Mesodermal cell (in vitro differentiated cells): ENCODE measurements around the gene SSMEM1.
"Not testable (repeated sequence)": the region's sequence is repeated elsewhere in the genome, so short reads cannot be mapped to it uniquely, and the experiment has no call there.

ENCODE experiments used
- H3K27ac ChIP-seq: 2 replicates; pipeline ENCODE4 v1.7.0; 2013; ENCODE audit warnings: mild to moderate bottlenecking, low read depth, low read length, moderate library complexity; ENCODE audit not compliant: severe bottlenecking
- H3K36me3 ChIP-seq: 2 replicates; pipeline ENCODE4 v1.7.1; 2013; ENCODE audit warnings: mild to moderate bottlenecking, low read length, moderate library complexity; ENCODE audit not compliant: control insufficient read depth, insufficient read depth
- H3K4me1 ChIP-seq: one replicate; pipeline ENCODE4 v1.7.1; 2013; ENCODE audit warnings: mild to moderate bottlenecking, low read length; ENCODE audit not compliant: insufficient read depth, control insufficient read depth, poor library complexity, severe bottlenecking
- H3K4me3 ChIP-seq: 2 replicates; pipeline ENCODE4 v1.7.0; 2013; ENCODE audit warnings: low read length, control low read depth, mild to moderate bottlenecking; ENCODE audit not compliant: insufficient read depth, poor library complexity, severe bottlenecking; ENCODE audit errors: extremely low read depth
- H3K9me3 ChIP-seq: 2 replicates; pipeline ENCODE4 v1.7.1; 2013; ENCODE audit warnings: mild to moderate bottlenecking, low read length, moderate library complexity; ENCODE audit not compliant: control insufficient read depth
- WGBS, 2 experiments: methylation state at CpG; one replicate each; pipeline ENCODE4 v1.1.5; 2013; ENCODE audit warnings: missing lambda C conversion rate in 2 of 2; ENCODE audit not compliant: insufficient coverage in 2 of 2; 5-methylcytosine and 5-hydroxymethylcytosine counted together

SSMEM1 gene

GRCh38 chr7:130228840-130229502 lies 21.3 kb downstream of the SSMEM1 start:
- Histone ChIP-seq H3K4me3 (no peak overlapping the region), H3K4me1 (no peaks in the 10 kb centered on the region), H3K27ac (peak overlapping the region; percentile 26), H3K36me3 (no peaks in the 10 kb centered on the region), H3K9me3 (peaks cover 7% of the 10 kb centered on the region)
- WGBS, 2 experiments: 83 to 94% methylated on average over 4 to 5 of the region's 7 CpGs

- H3K9me3 ChIP-seq, H3K27ac ChIP-seq, H3K36me3 ChIP-seq, H3K4me3 ChIP-seq, H3K4me1 ChIP-seq: not testable (repeated sequence)
- 93 to 96% methylated on average over 23 of the region's 28 CpGs for WGBS, 2 experiments
Measured at GRCh38 chr7:130229981-130230380, 22.3 kb downstream of the SSMEM1 start.

- Histone ChIP-seq H3K4me1 (no peaks in the 10 kb centered on the region), H3K36me3 (no peaks in the 10 kb centered on the region), H3K9me3 (no peaks in the 10 kb centered on the region), H3K27ac (no peak overlapping the region), H3K4me3 (no peak overlapping the region)
- WGBS, 2 experiments: 94 to 95% methylated on average over 3 to 6 of the region's 6 CpGs
Measured at GRCh38 chr7:130231792-130232191, 24.1 kb downstream of the SSMEM1 start.

- Histone ChIP-seq H3K4me1 (no peaks in the 10 kb centered on the region), H3K36me3 (no peaks in the 10 kb centered on the region), H3K27ac (no peak overlapping the region), H3K9me3 (no peaks in the 10 kb centered on the region), H3K4me3 (no peak overlapping the region)
- no CpG with 5 or more reads among the region's 2 CpGs for WGBS, 2 experiments
Measured at GRCh38 chr7:130232209-130232608, 24.5 kb downstream of the SSMEM1 start.

- no peak overlapping the region for H3K4me3 ChIP-seq
- no peaks in the 10 kb centered on the region for H3K4me1 ChIP-seq
- 88 to 91% methylated on average over 2 of the region's 2 CpGs for WGBS, 2 experiments
- no peaks in the 10 kb centered on the region for H3K36me3 ChIP-seq
- H3K9me3 ChIP-seq: no peaks in the 10 kb centered on the region
- H3K27ac ChIP-seq: no peak overlapping the region
Measured at GRCh38 chr7:130234078-130234477, 26.4 kb downstream of the SSMEM1 start.

GRCh38 chr7:130236361-130236760 lies 28.7 kb downstream of the SSMEM1 start:
- H3K9me3 ChIP-seq, H3K27ac ChIP-seq, H3K4me3 ChIP-seq, H3K4me1 ChIP-seq, H3K36me3 ChIP-seq: not testable (repeated sequence)
- 89% methylated on average over 4 of the region's 4 CpGs; no CpG with 5 or more reads in 1 of the 2 experiments for WGBS, 2 experiments

GRCh38 chr7:130240240-130240639 lies 32.6 kb downstream of the SSMEM1 start:
- H3K4me1 ChIP-seq: no peaks in the 10 kb centered on the region
- H3K9me3 ChIP-seq: no peaks in the 10 kb centered on the region
- H3K36me3 ChIP-seq: no peaks in the 10 kb centered on the region
- H3K27ac ChIP-seq: no peak overlapping the region
- no peak overlapping the region for H3K4me3 ChIP-seq
- WGBS, 2 experiments: no CpG with 5 or more reads among the region's 1 CpG

GRCh38 chr7:130242198-130243014 lies 34.7 kb downstream of the SSMEM1 start:
- no peak overlapping the region for H3K27ac ChIP-seq
- H3K4me3 ChIP-seq: no peak overlapping the region
- H3K4me1 ChIP-seq: no peaks in the 10 kb centered on the region
- H3K9me3 ChIP-seq: no peaks in the 10 kb centered on the region
- H3K36me3 ChIP-seq: no peaks in the 10 kb centered on the region
- WGBS, 2 experiments: 26 to 41% methylated on average over 2 to 3 of the region's 5 CpGs

- 67% methylated on average over 1 of the region's 1 CpG; no CpG with 5 or more reads in 1 of the 2 experiments for WGBS, 2 experiments
- not testable (repeated sequence) for H3K27ac ChIP-seq, H3K9me3 ChIP-seq, H3K4me3 ChIP-seq, H3K36me3 ChIP-seq, H3K4me1 ChIP-seq
Measured at GRCh38 chr7:130243486-130243885, 35.8 kb downstream of the SSMEM1 start.

GRCh38 chr7:130246491-130246890 lies 38.8 kb downstream of the SSMEM1 start:
- not testable (repeated sequence) for H3K36me3 ChIP-seq, H3K9me3 ChIP-seq, H3K27ac ChIP-seq, H3K4me1 ChIP-seq, H3K4me3 ChIP-seq
- no CpG with 5 or more reads among the region's 1 CpG for WGBS, 2 experiments

GRCh38 chr7:130248842-130249241 lies 41.2 kb downstream of the SSMEM1 start:
- not testable (repeated sequence) for H3K4me3 ChIP-seq, H3K36me3 ChIP-seq, H3K4me1 ChIP-seq, H3K9me3 ChIP-seq, H3K27ac ChIP-seq
- WGBS, 2 experiments: 88 to 94% methylated on average over 4 of the region's 5 CpGs
